GM12878 (cell line): ENCODE results near the gene ISL2.

Experiments used
- CTCF ChIP-seq, 3 experiments: IDR thresholded peaks in 2 of 3; conservative IDR thresholded peaks in 1 of 3; 2 replicates each; pipeline ENCODE4 v1.5.1; 2011; ENCODE audit warnings: low read depth in 3 of 3, low read length in 3 of 3, mild to moderate bottlenecking in 3 of 3, control low read depth in 2 of 3, moderate library complexity in 2 of 3, inconsistent platforms in 1 of 3, mixed read lengths in 1 of 3; ENCODE audit not compliant: control insufficient read depth in 2 of 3, insufficient read depth in 1 of 3; ENCODE audit errors: extremely low read depth in 1 of 3
- EED ChIP-seq: sonication (generic); IDR thresholded peaks from 2 replicates; pipeline ENCODE4 v1.6.1; 2016; ENCODE audit warnings: antibody characterized with exemption, low read depth
- JUND ChIP-seq: IDR thresholded peaks from 2 replicates; pipeline ENCODE4 v1.6.1; 2012; ENCODE audit warnings: low read depth, mild to moderate bottlenecking, low read length, improper control_type of control experiment, moderate library complexity
- MLLT1 ChIP-seq: fragments of 450-650 bp; IDR thresholded peaks from 2 replicates; pipeline ENCODE4 v1.6.1; 2016; ENCODE audit warnings: mild to moderate bottlenecking
- MTA3 ChIP-seq: IDR thresholded peaks from 2 replicates; pipeline ENCODE4 v1.6.1; 2012; ENCODE audit warnings: low read length, inconsistent platforms, borderline replicate concordance
- MYC ChIP-seq: IDR thresholded peaks from 2 replicates; pipeline ENCODE4 v1.6.1; 2011; ENCODE audit warnings: mild to moderate bottlenecking, low read length, moderate library complexity, inconsistent platforms; ENCODE audit not compliant: insufficient read depth, insufficient replicate concordance, insufficient read length, severe bottlenecking
- PAX8 ChIP-seq: fragments of 450-650 bp; IDR thresholded peaks from 2 replicates; pipeline ENCODE4 v1.6.1; 2017; ENCODE audit warnings: mild to moderate bottlenecking, moderate library complexity
- POLR2A ChIP-seq: IDR thresholded peaks from 2 replicates; pipeline ENCODE4 v1.6.1; 2011; ENCODE audit warnings: low read depth, mild to moderate bottlenecking, low read length
- RFX5 ChIP-seq: IDR thresholded peaks from 2 replicates; pipeline ENCODE4 v1.6.1; 2011; ENCODE audit warnings: low read depth, low read length, improper control_type of control experiment
- SIN3A ChIP-seq: IDR thresholded peaks from 2 replicates; pipeline ENCODE4 v1.6.1; 2012; ENCODE audit warnings: low read depth, low read length, improper control_type of control experiment
- SREBF1 ChIP-seq: IDR thresholded peaks from 2 replicates; pipeline ENCODE4 v1.6.1; 2012; ENCODE audit warnings: mild to moderate bottlenecking, low read length

- TF ChIP-seq CTCF (IDR thresholded peaks at IDR 0.05 in 2 of 3, conservative IDR thresholded peaks at IDR 0.05 in 1 of 3; ENCODE audit: control insufficient read depth in 2 of 3, extremely low read depth in 1 of 3, insufficient read depth in 1 of 3, low read depth in 3 of 3, low read length in 3 of 3) (no peak), MLLT1 (no peak), EED (no peak), JUND (no peak), SIN3A (no peak), RFX5 (no peak), MYC (no peak), SREBF1 (no peak), POLR2A (no peak), MTA3 (no peak), PAX8 (no peak)
These were observed 10.9 kb upstream of the ISL2 start for GRCh38 chr15:76325704-76326103.
